Measurements from ENCODE around the gene SLC22A2. TPM values are rescaled to one million over a fixed set of nuclear protein-coding genes. Genes with fewer than 3 reads are reported as not detected.
A peak's percentile ranks its signal among the peaks of the same experiment; 100 is the strongest.

The SLC22A2 gene
- total and polyA plus RNA-seq, 2 experiments from 2014 or later: 0.43 to 0.57 TPM

GRCh38 chr6:160298121-160298520 is 39.5 kb upstream of the SLC22A2 start:
- no peaks in the 10 kb centered on the region for H3K9me3 ChIP-seq (ENCODE audit: low read depth)
- no peak for TF ChIP-seq EZH2 (IDR thresholded peaks at IDR 0.05; ENCODE audit: borderline replicate concordance)
- no peak for TF ChIP-seq CTCF (IDR thresholded peaks at IDR 0.05; ENCODE audit: poor library complexity)
- TF ChIP-seq EZH2phosphoT487 (IDR thresholded peaks at IDR 0.05; ENCODE audit: low read depth, severe bottlenecking, unreplicated experiment): no peak
- no peaks in the 10 kb centered on the region for H3K36me3 ChIP-seq (replicated peaks; ENCODE audit: insufficient read depth, low read depth)
- no peak overlapping the region for H3K4me2 ChIP-seq
- no peaks in the 10 kb centered on the region for H3K79me2 ChIP-seq
- no peak overlapping the region for H2AFZ ChIP-seq
- WGBS (ENCODE audit: low lambda C conversion rate, missing lambda C conversion rate): 91% methylated on average over 8 of the region's 8 CpGs
- no peak for DNase-seq (ENCODE audit: low spot score)
- no peaks in the 10 kb centered on the region for H4K20me1 ChIP-seq (ENCODE audit: insufficient read depth, poor library complexity, severe bottlenecking)
- no peaks in the 10 kb centered on the region for H3K9me2 ChIP-seq (replicated peaks; ENCODE audit: insufficient read depth)
- H3K4me1 ChIP-seq (ENCODE audit: insufficient read depth): peaks cover 7% of the 10 kb centered on the region
- H3K27ac ChIP-seq: no peak overlapping the region
- no peaks in the 10 kb centered on the region for H3K27me3 ChIP-seq
- H3K4me3 ChIP-seq: no peak overlapping the region

- H3K79me2 ChIP-seq: no peaks in the 10 kb centered on the region
- DNase-seq (ENCODE audit: low spot score): peak; percentile 37
- no peaks in the 10 kb centered on the region for H4K20me1 ChIP-seq (ENCODE audit: insufficient read depth, poor library complexity, severe bottlenecking)
- no peak overlapping the region for H3K4me2 ChIP-seq
- H3K9me2 ChIP-seq (replicated peaks; ENCODE audit: insufficient read depth): no peaks in the 10 kb centered on the region
- TF ChIP-seq EZH2phosphoT487 (IDR thresholded peaks at IDR 0.05; ENCODE audit: low read depth, severe bottlenecking, unreplicated experiment) (no peak), EZH2 (IDR thresholded peaks at IDR 0.05; ENCODE audit: borderline replicate concordance) (no peak), CTCF (IDR thresholded peaks at IDR 0.05; ENCODE audit: poor library complexity) (peak; percentile 22)
- no peak overlapping the region for H3K27ac ChIP-seq
- peaks cover 7% of the 10 kb centered on the region for H3K4me1 ChIP-seq (ENCODE audit: insufficient read depth)
- 70% methylated on average over 6 of the region's 6 CpGs for WGBS (ENCODE audit: low lambda C conversion rate, missing lambda C conversion rate)
- no peak overlapping the region for H2AFZ ChIP-seq
- no peaks in the 10 kb centered on the region for H3K27me3 ChIP-seq
- H3K4me3 ChIP-seq: no peak overlapping the region
- H3K36me3 ChIP-seq (replicated peaks; ENCODE audit: insufficient read depth, low read depth): no peaks in the 10 kb centered on the region
- H3K9me3 ChIP-seq (ENCODE audit: low read depth): no peaks in the 10 kb centered on the region
Observed at GRCh38 chr6:160297310-160297709, 38.7 kb upstream of the SLC22A2 start.

GRCh38 chr6:160293844-160294243 is 35.2 kb upstream of the SLC22A2 start:
- no peaks in the 10 kb centered on the region for H3K4me1 ChIP-seq (ENCODE audit: insufficient read depth)
- TF ChIP-seq CTCF (IDR thresholded peaks at IDR 0.05; ENCODE audit: poor library complexity): no peak
- TF ChIP-seq EZH2 (IDR thresholded peaks at IDR 0.05; ENCODE audit: borderline replicate concordance): no peak
- no peak for TF ChIP-seq EZH2phosphoT487 (IDR thresholded peaks at IDR 0.05; ENCODE audit: low read depth, severe bottlenecking, unreplicated experiment)
- no peak overlapping the region for H3K27ac ChIP-seq
- no peaks in the 10 kb centered on the region for H3K9me3 ChIP-seq (ENCODE audit: low read depth)
- H3K79me2 ChIP-seq: no peaks in the 10 kb centered on the region
- H2AFZ ChIP-seq: no peak overlapping the region
- peak; percentile 40 for DNase-seq (ENCODE audit: low spot score)
- no peak overlapping the region for H3K4me3 ChIP-seq
- H3K4me2 ChIP-seq: no peak overlapping the region
- no peaks in the 10 kb centered on the region for H3K36me3 ChIP-seq (replicated peaks; ENCODE audit: insufficient read depth, low read depth)
- H4K20me1 ChIP-seq (ENCODE audit: insufficient read depth, poor library complexity, severe bottlenecking): no peaks in the 10 kb centered on the region
- no peaks in the 10 kb centered on the region for H3K27me3 ChIP-seq
- H3K9me2 ChIP-seq (replicated peaks; ENCODE audit: insufficient read depth): no peaks in the 10 kb centered on the region
- WGBS (ENCODE audit: low lambda C conversion rate, missing lambda C conversion rate): 50% methylated on average over 8 of the region's 8 CpGs

Measured in hepatocyte (in vitro differentiated cells).